Prostate gland (tissue), 2 donors: ENCODE measurements around the gene NUTF2. TPM values are rescaled to one million over a fixed set of nuclear protein-coding genes. Genes with fewer than 3 reads are reported as not detected.

Source experiments
- DNase-seq: peaks from one replicate; pipeline ENCODE4 v3.0.0-alpha.2; 2019; ENCODE audit warnings: low spot score
- H3K27ac ChIP-seq, 2 donors: fragments of 200-600 bp; sonication (generic); 2 replicates each; pipeline ENCODE4 v1.5.1; 2017 to 2019
- H3K27me3 ChIP-seq: fragments of 200-600 bp; sonication (generic); replicated peaks from 2 replicates; pipeline ENCODE4 v1.5.1; 2019; ENCODE audit not compliant: insufficient read depth
- H3K36me3 ChIP-seq, 2 donors: fragments of 200-600 bp; sonication (generic); 1 replicate in 1 of 2; 2 replicates in 1 of 2; pipeline versions ENCODE4 v1.5.1 to v1.8.1; 2017 to 2019
- H3K4me1 ChIP-seq: fragments of 200-600 bp; sonication (generic); replicated peaks from 2 replicates; pipeline ENCODE4 v1.5.1; 2019
- H3K4me3 ChIP-seq, 2 donors: fragments of 200-600 bp; sonication (generic); 2 replicates each; pipeline ENCODE4 v1.5.1; 2017 to 2019
- H3K9me3 ChIP-seq: fragments of 200-600 bp; sonication (generic); 2 replicates; pipeline ENCODE4 v1.5.1; 2017
- POLR2A ChIP-seq: fragments of 450-650 bp; IDR thresholded peaks from one replicate; pipeline ENCODE4 v1.6.1; 2016; ENCODE audit warnings: antibody characterized with exemption, mild to moderate bottlenecking
- POLR2AphosphoS5 ChIP-seq: sonication (generic); formaldehyde crosslinking; IDR thresholded peaks from one replicate; pipeline ENCODE4 v1.6.1; 2017; ENCODE audit warnings: antibody characterized with exemption
- WGBS: methylation state at CpG from one replicate; pipeline ENCODE4 v1.1.5; 2018; 5-methylcytosine and 5-hydroxymethylcytosine counted together
- intact Hi-C: fragments of 100-400 bp; cut with DNase I; formaldehyde crosslinking; loops from one replicate; pipeline ENCODE4 v1.14.2; 2022
- total RNA-seq, 2 donors: library from RNA; depleted of rRNA; stranded (reverse); fragments of >200 nt; gene quantifications; one replicate each; pipeline ENCODE4 v1.1.0, GENCODE V29; 2016
- TF ChIP-seq, protein P1 (sequence below), 4 experiments: fragments of 200-600 bp in 2 of 4; fragments of 450-650 bp in 2 of 4; sonication (generic) in 2 of 4; IDR thresholded peaks; 1 replicate in 3 of 4; 2 replicates in 1 of 4; pipeline ENCODE4 v1.5.1; 2016 to 2019; ENCODE audit warnings: antibody characterized with exemption in 4 of 4, mild to moderate bottlenecking in 2 of 4, moderate library complexity in 2 of 4

The NUTF2 gene
- total RNA-seq, 2 donors from 2014 or later, result 61.5 to 234 TPM

DNA sequence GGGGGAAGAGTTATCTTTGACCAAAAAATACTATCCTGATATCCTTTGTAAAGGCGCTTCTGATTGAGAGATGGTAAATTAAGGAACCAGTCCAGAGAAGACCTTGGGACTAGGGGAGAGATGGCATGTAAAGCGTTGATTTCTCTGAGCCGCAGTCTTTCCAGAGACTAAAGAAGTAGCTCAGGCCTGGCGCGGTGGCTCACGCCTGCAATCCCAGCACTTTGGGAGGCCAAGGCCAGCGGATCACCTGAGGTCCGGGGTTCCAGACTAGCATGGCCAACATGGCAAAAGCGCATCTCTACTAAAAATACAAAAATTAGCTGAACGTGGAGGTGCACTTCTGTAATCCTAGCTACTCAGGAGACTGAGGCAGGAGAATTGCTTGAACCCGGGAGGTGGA lies 1.4 kb downstream of the NUTF2 start:
- DNase-seq, result no peak
- TF ChIP-seq, protein P1, sequence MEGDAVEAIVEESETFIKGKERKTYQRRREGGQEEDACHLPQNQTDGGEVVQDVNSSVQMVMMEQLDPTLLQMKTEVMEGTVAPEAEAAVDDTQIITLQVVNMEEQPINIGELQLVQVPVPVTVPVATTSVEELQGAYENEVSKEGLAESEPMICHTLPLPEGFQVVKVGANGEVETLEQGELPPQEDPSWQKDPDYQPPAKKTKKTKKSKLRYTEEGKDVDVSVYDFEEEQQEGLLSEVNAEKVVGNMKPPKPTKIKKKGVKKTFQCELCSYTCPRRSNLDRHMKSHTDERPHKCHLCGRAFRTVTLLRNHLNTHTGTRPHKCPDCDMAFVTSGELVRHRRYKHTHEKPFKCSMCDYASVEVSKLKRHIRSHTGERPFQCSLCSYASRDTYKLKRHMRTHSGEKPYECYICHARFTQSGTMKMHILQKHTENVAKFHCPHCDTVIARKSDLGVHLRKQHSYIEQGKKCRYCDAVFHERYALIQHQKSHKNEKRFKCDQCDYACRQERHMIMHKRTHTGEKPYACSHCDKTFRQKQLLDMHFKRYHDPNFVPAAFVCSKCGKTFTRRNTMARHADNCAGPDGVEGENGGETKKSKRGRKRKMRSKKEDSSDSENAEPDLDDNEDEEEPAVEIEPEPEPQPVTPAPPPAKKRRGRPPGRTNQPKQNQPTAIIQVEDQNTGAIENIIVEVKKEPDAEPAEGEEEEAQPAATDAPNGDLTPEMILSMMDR (IDR thresholded peaks at IDR 0.05), result no peak
- no peak for TF ChIP-seq POLR2AphosphoS5
- no peak for TF ChIP-seq POLR2A
- 89% methylated on average over 11 of the region's 11 CpGs for WGBS
- Histone ChIP-seq H3K4me3 (peak overlapping the region in 1 of 2 donors; percentile 91), H3K36me3 (no peaks in the 10 kb centered on the region), H3K27me3 (no peaks in the 10 kb centered on the region), H3K27ac (no peak overlapping the region), H3K4me1 (peaks cover 15% of the 10 kb centered on the region), H3K9me3 (no peaks in the 10 kb centered on the region)
- intact Hi-C loops, result no loop called here

GRCh38 chr16:67853670-67854069 lies 6.9 kb downstream of the NUTF2 start:
- no peak for DNase-seq
- H3K36me3 ChIP-seq, result no peaks in the 10 kb centered on the region
- no peaks in the 10 kb centered on the region for H3K27me3 ChIP-seq
- TF ChIP-seq POLR2AphosphoS5 (no peak), POLR2A (no peak)
- TF ChIP-seq, protein P1 (IDR thresholded peaks at IDR 0.05), result no peak
- H3K27ac ChIP-seq, result no peak overlapping the region
- H3K4me1 ChIP-seq, result peaks cover 4% of the 10 kb centered on the region
- 98% methylated on average over 3 of the region's 3 CpGs for WGBS
- H3K4me3 ChIP-seq, result no peak overlapping the region
- H3K9me3 ChIP-seq, result no peaks in the 10 kb centered on the region
- intact Hi-C loops, result no loop called here

DNA sequence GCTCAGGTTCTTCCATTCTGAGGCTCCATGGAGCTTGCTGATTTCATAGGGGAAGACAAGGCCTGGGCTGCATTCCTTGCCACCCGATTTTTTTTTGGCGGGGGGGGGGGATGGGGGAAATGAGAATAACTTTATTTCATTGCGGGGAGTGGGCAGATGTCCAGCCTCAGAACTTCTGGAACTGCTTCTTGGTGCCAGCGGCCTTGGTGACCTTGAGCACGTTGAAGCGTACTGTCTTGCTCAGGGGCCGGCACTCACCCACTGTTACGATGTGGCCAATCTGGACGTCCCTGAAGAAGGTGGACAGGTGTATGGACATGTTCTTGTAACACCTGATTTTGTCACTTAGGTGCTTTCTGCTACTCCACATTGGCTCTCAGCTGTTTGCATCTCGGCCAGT lies 9.1 kb downstream of the NUTF2 start:
- intact Hi-C loops, result no loop called here
- H3K36me3 ChIP-seq, result no peaks in the 10 kb centered on the region
- peaks cover 4% of the 10 kb centered on the region for H3K4me1 ChIP-seq
- no peak overlapping the region for H3K27ac ChIP-seq
- no peak overlapping the region for H3K4me3 ChIP-seq
- TF ChIP-seq POLR2A (no peak), POLR2AphosphoS5 (no peak)
- TF ChIP-seq, protein P1 (IDR thresholded peaks at IDR 0.05), result no peak
- H3K27me3 ChIP-seq, result no peaks in the 10 kb centered on the region
- 75% methylated on average over 10 of the region's 10 CpGs for WGBS
- H3K9me3 ChIP-seq, result no peaks in the 10 kb centered on the region
- DNase-seq, result no peak

DNA sequence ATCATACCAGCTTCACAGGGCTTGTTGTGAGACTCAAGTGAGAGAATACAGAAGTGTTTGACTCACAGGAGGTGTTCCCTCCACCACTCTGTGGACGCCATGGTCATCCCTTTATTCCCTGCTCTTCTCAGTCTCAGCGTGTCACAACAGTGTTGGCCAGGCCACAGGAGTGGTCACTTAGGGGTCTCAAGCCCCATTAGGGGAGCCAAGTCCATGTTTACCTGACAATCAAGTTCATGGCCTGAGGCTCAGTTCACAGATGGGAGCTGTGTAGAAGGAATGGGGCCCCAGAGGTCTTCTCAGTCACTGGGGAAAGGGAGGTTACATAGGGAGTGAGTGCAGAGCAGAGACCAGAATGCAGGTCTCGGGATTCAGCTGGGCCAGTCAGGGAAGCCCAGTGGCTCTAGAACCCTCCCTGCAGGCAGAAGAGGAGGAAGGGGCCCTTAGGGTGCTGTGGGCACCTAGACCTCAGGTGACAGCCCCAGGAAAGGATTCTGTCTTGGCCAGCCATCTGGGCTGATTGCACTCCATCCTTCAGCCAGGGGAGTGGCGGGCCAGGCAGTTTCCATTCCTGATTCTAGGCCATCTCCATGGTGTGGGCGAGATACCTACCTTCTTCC lies 10.3 kb downstream of the NUTF2 start:
- H3K27ac ChIP-seq, result no peak overlapping the region
- H3K9me3 ChIP-seq, result no peaks in the 10 kb centered on the region
- no peak for DNase-seq
- TF ChIP-seq, protein P1 (IDR thresholded peaks at IDR 0.05), result no peak
- TF ChIP-seq POLR2AphosphoS5 (no peak), POLR2A (no peak)
- no peak overlapping the region for H3K4me3 ChIP-seq
- H3K4me1 ChIP-seq, result peaks cover 4% of the 10 kb centered on the region
- intact Hi-C loops, result no loop called here
- no peaks in the 10 kb centered on the region for H3K36me3 ChIP-seq
- H3K27me3 ChIP-seq, result no peaks in the 10 kb centered on the region
- WGBS, result 87% methylated on average over 5 of the region's 5 CpGs

- Histone ChIP-seq H3K4me1 (peaks cover 4% of the 10 kb centered on the region), H3K27ac (no peak overlapping the region), H3K36me3 (no peaks in the 10 kb centered on the region), H3K9me3 (no peaks in the 10 kb centered on the region), H3K4me3 (no peak overlapping the region), H3K27me3 (no peaks in the 10 kb centered on the region)
- intact Hi-C loops, result no loop called here
- 51% methylated on average over 3 of the region's 3 CpGs for WGBS
- peak; percentile 40 for DNase-seq
- TF ChIP-seq POLR2A (no peak), POLR2AphosphoS5 (no peak)
- TF ChIP-seq, protein P1 (IDR thresholded peaks at IDR 0.05), result no peak
These were observed 11.0 kb downstream of the NUTF2 start for GRCh38 chr16:67857547-67858233.
